Tibial artery (tissue), 4 donors: ENCODE results near the gene ERCC2.

Experiments
- DNase-seq, 2 donors: peaks; one replicate each; pipeline ENCODE4 v3.0.0-alpha.2; 2019
- H3K27ac ChIP-seq, 2 donors: fragments of 200-600 bp; sonication (generic) in 1 of 2; 1 replicate in 1 of 2; 2 replicates in 1 of 2; pipeline ENCODE4 v1.5.1; 2018 to 2019; ENCODE audit warnings: mild to moderate bottlenecking in 1 of 2
- H3K27me3 ChIP-seq, 2 donors: fragments of 200-600 bp; sonication (generic) in 1 of 2; one replicate each; pipeline versions ENCODE4 v1.5.1 to v1.6.0; 2016 to 2019
- H3K36me3 ChIP-seq, 3 donors: fragments of 200-600 bp; sonication (generic) in 2 of 3; one replicate each; pipeline ENCODE4 v1.5.1; 2016 to 2019; ENCODE audit warnings: mild to moderate bottlenecking in 2 of 3
- H3K4me1 ChIP-seq, 4 donors: fragments of 200-600 bp; sonication (generic) in 2 of 4; 1 replicate in 3 of 4; 2 replicates in 1 of 4; pipeline ENCODE4 v1.5.1; 2016 to 2019
- H3K4me3 ChIP-seq, 2 donors: fragments of 200-600 bp; sonication (generic) in 1 of 2; 1 replicate in 1 of 2; 2 replicates in 1 of 2; pipeline ENCODE4 v1.5.1; 2018 to 2019; ENCODE audit warnings: mild to moderate bottlenecking in 2 of 2
- H3K9me3 ChIP-seq, 3 donors: fragments of 200-600 bp; sonication (generic) in 1 of 3; one replicate each; pipeline ENCODE4 v1.5.1; 2016 to 2019
- CTCF ChIP-seq, 2 experiments: fragments of 200-600 bp in 1 of 2; fragments of 450-650 bp in 1 of 2; IDR thresholded peaks; one replicate each; pipeline ENCODE4 v1.5.1; 2017 to 2019; ENCODE audit warnings: antibody characterized with exemption in 2 of 2, mild to moderate bottlenecking in 1 of 2, moderate library complexity in 1 of 2
- intact Hi-C: fragments of 100-400 bp; cut with DNase I; formaldehyde crosslinking; loops from one replicate; pipeline ENCODE4 v1.15.0; 2023; ENCODE audit warnings: low total_unique reads

ERCC2 gene

DNA sequence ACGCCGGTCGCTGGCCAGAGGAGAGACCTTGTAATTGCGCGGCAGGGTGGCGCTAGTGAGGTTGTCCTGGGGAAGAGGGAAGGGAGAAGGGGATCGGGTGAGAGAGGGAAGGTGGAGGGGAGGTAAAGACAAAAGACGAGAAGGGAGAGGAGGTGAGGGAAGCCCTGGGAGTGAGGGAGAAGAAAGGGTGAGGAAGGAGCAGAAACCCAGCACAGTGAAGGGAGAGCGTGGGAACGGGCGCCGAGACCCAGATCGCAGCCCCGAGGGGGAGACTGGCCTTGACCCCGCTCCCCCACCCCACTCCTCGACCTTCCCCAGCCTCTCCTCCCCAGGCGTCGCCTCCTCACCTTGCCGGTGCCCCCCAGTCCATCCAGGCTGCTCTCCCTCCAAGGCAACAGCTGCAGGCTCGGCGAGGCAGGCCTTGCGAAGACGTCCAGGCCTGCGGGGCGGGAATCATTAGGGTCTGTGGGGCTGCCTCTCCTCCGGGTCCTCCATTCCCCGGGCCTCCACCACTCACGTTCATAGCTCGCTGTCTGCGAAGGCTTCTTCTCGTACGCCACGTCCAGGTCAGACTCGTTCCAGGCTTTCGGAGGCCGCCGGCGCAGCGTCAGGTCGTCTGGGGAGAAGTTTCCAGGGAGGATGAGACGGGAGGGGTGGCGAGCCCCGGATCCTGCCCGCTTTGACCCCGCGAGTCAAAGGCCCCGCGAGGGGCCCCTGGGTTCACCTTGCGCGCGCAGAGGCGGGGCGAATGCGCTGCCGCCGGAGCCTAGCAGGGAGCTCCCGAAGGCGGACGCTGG is 25.6 kb upstream of the ERCC2 start:
- Histone ChIP-seq H3K4me3 (no peak overlapping the region), H3K27me3 (no peaks in the 10 kb centered on the region), H3K9me3 (no peaks in the 10 kb centered on the region), H3K27ac (no peak overlapping the region), H3K4me1 (peaks cover 0 to 15% (median 8%) of the 10 kb centered on the region in 4 donors), H3K36me3 (peaks cover 0 to 41% (median 36%) of the 10 kb centered on the region in 3 donors)
- intact Hi-C loops, result no loop called here
- TF ChIP-seq CTCF (IDR thresholded peaks at IDR 0.05), result no peak
- DNase-seq, result no peak

DNA sequence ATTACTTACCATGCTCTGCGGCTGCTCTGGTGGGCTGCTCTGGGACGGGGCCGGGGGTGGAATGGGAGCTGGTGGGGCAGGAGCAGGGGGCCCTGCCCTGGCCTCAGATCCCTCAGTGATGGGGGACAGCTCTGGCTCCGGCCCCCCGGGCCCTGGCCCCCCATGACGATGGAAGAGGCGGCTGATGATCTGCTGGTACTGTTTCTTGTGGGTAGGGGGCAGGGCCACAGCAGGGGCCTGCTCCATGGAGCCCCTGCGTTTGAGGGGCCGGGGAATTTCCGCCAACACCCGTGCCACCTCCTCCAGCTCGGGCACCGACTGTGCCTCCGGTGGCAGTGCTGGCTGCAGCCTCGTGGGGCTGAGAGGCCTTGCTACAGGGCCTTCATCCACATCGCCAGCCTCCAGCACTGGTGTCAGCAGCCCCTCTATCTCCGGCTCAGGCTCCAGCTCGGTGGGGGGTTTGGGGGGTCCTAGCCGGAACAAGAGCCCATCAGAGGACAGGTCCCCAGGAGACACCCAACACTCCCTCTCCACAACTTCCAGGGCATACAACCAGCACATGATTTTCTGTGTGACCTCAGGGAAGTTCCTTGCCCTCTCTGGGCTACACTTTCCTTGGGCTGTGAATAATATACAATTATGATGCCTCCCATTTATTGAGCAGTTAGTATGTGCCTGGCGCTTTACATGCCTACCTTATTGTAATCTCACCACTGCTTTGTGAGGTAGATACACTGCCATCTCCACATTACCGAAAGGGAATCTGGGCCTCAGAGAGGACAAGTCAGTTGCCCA is 21.7 kb upstream of the ERCC2 start:
- no peak overlapping the region for H3K27ac ChIP-seq
- DNase-seq, result no peak
- TF ChIP-seq CTCF (IDR thresholded peaks at IDR 0.05), result no peak
- peaks cover 0 to 43% (median 36%) of the 10 kb centered on the region in 3 donors for H3K36me3 ChIP-seq
- H3K4me3 ChIP-seq, result no peak overlapping the region
- no peaks in the 10 kb centered on the region for H3K27me3 ChIP-seq
- H3K4me1 ChIP-seq, result no peaks in the 10 kb centered on the region
- intact Hi-C loops, result no loop called here
- H3K9me3 ChIP-seq, result no peaks in the 10 kb centered on the region

- DNase-seq, result no peak
- Histone ChIP-seq H3K27me3 (no peaks in the 10 kb centered on the region), H3K27ac (no peak overlapping the region), H3K36me3 (peaks cover 0 to 36% (median 30%) of the 10 kb centered on the region in 3 donors), H3K4me3 (no peak overlapping the region), H3K9me3 (no peaks in the 10 kb centered on the region), H3K4me1 (no peaks in the 10 kb centered on the region)
- intact Hi-C loops, result no loop called here
- no peak for TF ChIP-seq CTCF (IDR thresholded peaks at IDR 0.05)
These were observed 21.0 kb upstream of the ERCC2 start for GRCh38 chr19:45391346-45391745.

DNA sequence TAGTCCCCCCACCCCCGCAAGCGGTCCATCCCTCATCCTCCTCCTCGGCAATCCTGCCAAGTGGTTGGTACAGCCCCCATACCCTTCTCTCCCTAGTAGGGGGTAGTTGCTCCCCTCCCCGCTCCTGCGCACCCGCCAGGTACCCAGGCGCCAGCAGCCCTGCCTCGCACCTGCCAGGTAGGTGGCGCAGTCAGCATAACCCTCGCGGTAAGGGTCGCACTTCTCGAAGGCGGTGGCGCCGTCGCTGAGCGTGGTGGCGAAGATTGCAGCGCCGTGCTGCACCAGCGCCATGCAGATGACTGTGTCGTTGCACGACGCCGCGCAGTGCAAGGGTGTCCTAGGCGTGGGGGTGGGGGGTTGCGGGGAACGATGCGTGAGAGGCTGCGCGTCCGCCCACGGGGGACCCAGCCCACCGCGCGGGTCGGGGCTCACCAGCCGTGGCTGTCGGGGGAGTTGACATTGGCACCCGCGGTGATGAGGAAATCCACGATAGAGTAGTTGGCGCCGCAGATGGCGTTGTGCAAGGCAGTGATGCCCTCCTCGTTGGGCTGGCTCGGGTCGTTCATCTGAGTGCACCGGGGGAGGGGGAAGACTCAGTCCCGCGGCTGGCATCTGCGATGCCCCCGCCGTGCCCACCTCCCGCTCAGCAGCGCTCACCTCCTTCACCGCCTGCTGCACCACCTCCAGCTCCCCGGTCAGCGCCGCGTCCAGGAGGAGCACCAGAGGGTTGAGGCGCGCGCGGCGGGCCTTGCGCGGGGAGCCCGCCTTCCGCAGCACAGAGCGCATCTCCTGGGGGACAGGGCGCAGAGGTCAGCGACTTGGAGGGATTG is 15.2 kb upstream of the ERCC2 start:
- peaks cover 0 to 13% (median 9%) of the 10 kb centered on the region in 4 donors for H3K4me1 ChIP-seq
- peaks cover 0 to 24% (median 0%) of the 10 kb centered on the region in 3 donors for H3K36me3 ChIP-seq
- no peaks in the 10 kb centered on the region for H3K9me3 ChIP-seq
- TF ChIP-seq CTCF (IDR thresholded peaks at IDR 0.05), result no peak
- no peak overlapping the region for H3K27ac ChIP-seq
- H3K4me3 ChIP-seq, result no peak overlapping the region
- intact Hi-C loops, result no loop called here
- peaks cover 0 to 13% of the 10 kb centered on the region in 2 donors for H3K27me3 ChIP-seq
- no peak for DNase-seq

DNA sequence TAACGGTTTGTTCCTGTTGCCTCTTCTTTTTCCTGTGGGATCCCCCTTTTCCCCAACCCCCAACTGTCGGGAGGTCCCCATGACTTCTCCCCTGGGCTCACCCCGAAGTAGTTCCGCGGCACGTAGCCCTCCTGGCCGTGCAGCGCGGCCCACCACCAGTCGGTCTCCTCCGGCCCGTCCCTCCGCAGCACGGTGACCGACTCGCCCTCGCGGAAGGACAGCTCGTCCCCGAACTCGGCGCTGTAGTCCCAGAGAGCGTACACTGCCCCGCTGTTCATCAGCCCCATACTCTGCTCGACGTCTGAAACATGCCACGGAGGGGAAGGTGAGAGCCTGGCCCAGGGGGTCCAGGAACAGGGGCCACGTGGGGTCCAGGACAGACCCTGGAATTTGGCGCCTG is 12.1 kb upstream of the ERCC2 start:
- DNase-seq, result no peak
- H3K36me3 ChIP-seq, result peaks cover 0 to 33% (median 0%) of the 10 kb centered on the region in 3 donors
- no peak for TF ChIP-seq CTCF (IDR thresholded peaks at IDR 0.05)
- H3K9me3 ChIP-seq, result no peaks in the 10 kb centered on the region
- H3K4me1 ChIP-seq, result peaks cover 0 to 13% (median 9%) of the 10 kb centered on the region in 4 donors
- H3K4me3 ChIP-seq, result no peak overlapping the region
- H3K27me3 ChIP-seq, result peaks cover 0 to 13% of the 10 kb centered on the region in 2 donors
- H3K27ac ChIP-seq, result no peak overlapping the region
- intact Hi-C loops, result no loop called here
